ENCODE measurements around the gene ABLIM3.

- TF ChIP-seq CTCF (IDR thresholded peaks at IDR 0.05), result no peak
- TF ChIP-seq EP300 (IDR thresholded peaks at IDR 0.05), result no peak
- TF ChIP-seq POLR2A (IDR thresholded peaks at IDR 0.05), result no peak
Measured at GRCh38 chr5:149215478-149216090, 74.3 kb downstream of the ABLIM3 start.
